ENCODE results near the gene ATP13A5.

Gene ATP13A5

DNA sequence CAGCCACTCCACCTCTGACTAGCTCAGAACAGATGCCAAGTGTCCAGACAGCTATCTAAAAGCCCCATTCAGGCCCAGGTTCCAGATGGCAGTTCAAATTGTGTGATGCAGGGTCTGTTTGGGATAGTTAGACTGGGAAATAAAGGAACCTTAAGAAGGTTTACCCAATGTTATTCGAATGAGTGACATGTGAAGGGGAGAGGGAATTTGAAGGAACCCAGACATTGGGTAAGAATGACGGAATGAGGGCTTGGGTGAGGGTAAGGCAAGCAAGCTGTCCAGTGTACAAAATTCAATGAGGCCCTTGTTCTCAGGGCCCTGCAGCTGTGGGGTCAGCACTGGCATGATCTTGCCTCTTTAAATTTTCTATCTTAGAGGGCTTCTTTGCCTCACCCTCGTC is 34.1 kb downstream of the ATP13A5 start:
- DNase-seq, result no peak

- no peak for DNase-seq
These were observed 34.8 kb downstream of the ATP13A5 start for GRCh38 chr3:193343726-193344222.

DNA sequence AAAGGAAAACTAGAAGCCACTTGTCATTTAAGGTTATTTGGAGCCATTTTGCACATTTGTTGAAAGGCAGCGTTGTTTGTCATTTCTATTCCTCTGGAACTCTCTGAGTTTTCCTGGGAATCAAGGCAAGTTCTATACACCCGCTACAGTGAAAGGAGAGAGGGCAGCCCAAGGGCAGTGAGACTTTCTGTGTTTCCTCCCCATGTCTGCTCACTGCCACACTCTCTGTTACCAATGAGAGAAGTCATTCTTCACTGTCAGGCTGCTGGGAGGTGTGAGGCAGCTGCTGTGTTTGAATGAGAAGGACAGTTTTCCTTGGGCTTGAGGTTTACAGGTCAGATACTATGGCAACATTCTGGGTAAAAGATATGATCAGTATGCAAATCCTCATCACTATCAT is 36.0 kb downstream of the ATP13A5 start:
- DNase-seq, result no peak

- no peak for DNase-seq
These were observed 43.5 kb downstream of the ATP13A5 start for GRCh38 chr3:193335031-193335430.

DNA sequence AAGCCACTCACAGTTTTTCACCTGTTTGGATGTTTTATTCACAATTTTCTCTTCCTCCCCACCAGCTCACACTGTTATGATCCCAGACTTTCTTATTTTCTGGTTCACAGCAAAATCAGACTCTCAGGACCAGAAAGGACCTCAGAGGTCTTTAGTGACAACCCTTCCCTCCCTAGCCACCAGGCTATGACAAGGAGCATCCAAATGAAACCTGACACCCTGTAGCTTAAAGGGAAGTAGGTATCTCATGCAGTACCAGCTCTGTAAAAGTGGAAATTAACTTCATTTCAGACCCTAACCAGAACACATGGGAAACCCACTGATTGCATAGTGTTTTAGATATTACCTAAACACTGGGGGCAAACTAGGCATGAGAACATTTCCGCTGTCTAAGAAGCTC is 45.3 kb downstream of the ATP13A5 start:
- DNase-seq, result no peak

- DNase-seq, result no peak
These were observed 47.9 kb downstream of the ATP13A5 start for GRCh38 chr3:193330555-193331204.

- DNase-seq, result no peak
These were observed 60.8 kb downstream of the ATP13A5 start for GRCh38 chr3:193317682-193318300.

DNA sequence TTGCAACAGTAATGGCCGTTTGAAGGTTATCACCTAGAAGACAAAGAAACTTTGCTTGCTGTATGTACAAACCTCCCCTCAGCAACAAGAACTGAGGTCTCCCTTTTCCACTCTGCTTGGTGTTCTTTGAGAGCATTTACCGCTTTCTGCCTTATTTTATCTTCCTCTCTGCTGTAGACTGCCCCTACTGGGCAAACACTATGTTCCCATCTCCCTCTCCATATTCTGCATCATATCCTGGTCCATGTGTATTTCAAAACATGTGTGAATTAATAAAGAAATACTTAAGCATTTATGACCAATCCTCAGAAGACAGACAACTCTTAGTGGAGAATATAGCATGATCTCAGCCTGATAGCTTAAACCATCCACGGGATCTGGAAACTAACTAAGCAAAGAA is 64.4 kb downstream of the ATP13A5 start:
- DNase-seq, result no peak

- DNase-seq, result no peak
These were observed 65.2 kb downstream of the ATP13A5 start for GRCh38 chr3:193313061-193313958.

DNA sequence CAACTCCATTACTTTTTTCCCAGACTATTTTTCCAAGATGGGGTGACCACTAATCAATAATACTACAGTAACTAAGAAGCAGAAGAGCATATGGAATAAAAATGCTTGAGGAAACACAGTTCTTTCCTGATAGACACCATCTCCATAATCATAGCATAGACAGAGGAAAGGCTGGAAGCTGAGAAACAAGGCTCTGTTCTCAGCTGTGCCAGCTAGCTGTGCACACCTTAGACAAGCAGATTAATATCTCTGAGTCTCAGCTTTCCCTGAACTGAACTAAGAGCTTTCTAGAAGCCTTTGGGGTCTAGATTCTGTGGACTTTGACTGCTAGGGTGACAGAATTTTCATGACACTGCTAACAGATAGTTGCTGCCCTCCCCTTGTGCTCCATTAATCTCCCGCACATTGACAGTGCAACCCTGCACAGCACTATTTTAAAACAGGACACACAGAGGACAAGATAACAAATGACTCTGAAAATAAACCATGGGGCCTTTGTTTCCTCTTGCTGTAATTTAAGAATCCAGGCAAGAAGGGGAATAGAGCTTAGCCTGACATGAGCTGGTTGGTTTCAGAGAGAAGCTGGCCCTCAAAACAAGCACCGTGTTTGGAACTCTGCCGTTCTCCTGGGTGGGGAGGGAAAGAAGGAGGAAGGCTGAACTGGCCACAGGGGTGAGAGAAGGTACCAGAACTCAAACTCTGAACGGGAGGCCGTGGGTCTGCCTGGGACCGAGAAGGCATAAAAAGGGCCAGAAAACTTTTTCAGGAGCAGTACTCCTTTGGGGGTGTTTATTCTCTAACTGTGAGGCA is 67.4 kb downstream of the ATP13A5 start:
- no peak for DNase-seq

- no peak for DNase-seq
These were observed 73.2 kb downstream of the ATP13A5 start for GRCh38 chr3:193305356-193305755.

GRCh38 chr3:193301433-193301832 is 77.1 kb downstream of the ATP13A5 start:
- no peak for DNase-seq

DNA sequence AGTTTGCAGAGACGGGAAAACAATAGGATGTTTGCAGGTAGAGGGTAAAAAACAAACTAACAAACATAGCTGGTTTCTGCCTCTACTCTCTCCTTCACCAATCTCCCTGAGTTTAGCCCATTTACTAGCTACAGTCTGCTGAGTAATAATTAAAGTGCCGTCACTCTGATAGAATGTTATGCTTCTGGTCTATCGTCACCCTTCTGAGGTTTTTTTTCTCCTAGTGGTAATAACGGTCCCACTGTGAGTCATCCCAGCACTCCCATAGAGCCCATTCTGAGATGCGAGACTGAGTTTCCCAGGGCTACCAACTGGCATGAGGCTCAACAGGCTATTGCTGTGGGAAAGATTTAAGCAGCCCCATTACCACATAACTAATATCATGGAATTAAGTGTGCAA is 81.1 kb downstream of the ATP13A5 start:
- DNase-seq, result no peak

DNA sequence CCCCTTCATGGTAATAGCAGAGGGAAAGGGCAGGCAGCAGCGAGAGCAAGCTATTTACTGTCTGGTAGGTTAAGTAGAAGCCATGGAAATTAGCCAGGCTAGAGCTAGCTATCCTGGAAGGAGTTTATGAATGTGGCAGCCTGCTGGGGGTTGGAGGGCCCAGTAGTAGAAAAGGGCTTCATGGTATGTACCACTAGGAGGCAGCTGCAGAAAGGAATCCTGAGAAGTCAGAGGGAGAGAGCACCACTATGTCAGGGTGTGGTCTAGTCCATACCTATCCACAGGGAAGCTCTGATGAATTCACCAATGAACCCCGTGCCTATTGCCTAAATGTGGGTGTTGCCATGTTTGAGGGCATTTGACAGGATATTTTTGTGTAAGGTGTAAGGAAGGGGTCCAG is 82.6 kb downstream of the ATP13A5 start:
- no peak for DNase-seq

- no peak for DNase-seq
These were observed 86.2 kb downstream of the ATP13A5 start for GRCh38 chr3:193292386-193292785.

DNA sequence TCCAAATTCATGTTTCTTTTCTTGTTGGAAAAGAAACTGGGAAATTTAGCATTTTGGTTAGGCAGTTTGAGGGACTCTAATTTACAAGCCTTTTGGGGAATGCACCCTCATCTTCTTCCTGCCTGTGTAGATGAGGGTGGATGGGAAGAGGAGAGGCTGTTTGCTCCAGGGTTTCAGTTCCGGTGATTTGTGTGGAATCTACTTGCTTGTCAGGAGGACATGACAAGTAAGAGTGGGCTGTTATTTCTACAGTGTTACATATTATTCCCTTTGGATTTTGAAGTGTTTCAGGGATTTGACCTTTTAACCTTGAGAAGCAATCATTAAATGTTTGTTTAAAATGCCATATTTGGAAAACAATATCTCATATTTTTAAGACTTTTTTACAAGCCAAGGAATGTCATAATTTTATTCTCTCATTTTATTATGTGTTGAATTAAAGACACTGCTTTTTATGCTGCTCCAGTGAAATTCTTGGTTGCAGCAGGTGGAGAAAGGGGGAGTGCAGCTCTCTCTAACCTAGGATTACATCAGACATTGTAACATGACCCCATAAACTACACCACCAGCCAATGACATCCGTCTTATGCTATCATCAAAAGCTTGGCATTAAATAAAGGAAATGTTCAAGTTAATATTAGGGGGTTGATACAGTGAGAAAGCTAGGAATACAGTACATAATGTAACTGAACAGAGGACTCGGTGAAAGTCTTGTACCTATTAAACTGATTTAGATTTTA is 107.3 kb downstream of the ATP13A5 start:
- DNase-seq, result no peak

DNA sequence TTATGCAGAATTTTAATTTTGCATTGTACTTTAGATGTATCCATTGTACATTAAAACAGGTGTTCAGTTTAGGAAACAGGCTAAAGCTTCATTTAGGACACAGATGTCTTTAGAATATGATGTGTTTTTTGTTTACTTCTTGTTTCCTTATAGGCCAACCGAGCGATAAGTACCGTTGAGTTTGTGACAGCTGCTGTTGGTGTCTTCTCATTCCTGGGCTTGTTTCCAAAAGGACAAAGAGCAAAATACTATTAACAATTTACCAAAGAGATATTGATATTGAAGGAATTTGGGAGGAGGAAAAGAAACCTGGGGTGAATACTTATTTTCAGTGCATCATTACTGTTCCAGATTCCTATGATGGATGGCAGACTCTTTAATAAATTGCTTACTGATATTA is 108.1 kb downstream of the ATP13A5 start:
- no peak for DNase-seq

DNA sequence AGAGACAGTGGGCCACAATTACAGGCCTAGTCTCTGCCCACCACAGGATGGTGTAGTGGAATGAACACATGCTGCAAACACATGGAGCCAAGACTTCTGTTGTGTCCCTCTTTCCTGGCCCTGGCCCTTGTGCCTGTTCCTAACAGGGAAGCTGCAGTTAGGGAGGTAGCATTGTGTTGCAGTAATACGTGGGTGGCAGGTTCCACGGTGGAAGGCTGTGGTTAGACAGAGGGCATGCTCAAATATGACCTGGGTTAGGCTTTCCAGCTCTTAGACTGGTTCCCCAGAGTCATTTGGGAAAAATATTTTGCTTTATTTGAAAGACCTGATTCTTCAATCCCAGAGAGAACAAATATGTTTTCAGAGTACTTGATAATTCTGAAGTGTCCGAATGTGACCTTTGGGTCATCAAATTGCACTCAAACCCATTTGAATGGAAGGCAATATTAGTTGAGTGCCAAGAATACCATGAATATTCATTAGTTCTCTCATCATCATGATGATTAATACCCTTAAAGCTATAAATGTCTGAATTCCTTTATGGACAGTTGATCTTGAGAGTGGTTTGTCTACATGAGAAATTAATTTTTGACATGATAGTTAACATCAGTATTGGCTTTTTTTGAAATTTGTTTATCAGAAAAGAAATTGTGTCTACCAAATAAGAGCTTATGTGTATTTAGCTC is 109.1 kb downstream of the ATP13A5 start:
- no peak for DNase-seq

GRCh38 chr3:193262707-193263106 is 115.8 kb downstream of the ATP13A5 start:
- DNase-seq, result no peak

GRCh38 chr3:193261970-193262369 is 116.6 kb downstream of the ATP13A5 start:
- no peak for DNase-seq

DNA sequence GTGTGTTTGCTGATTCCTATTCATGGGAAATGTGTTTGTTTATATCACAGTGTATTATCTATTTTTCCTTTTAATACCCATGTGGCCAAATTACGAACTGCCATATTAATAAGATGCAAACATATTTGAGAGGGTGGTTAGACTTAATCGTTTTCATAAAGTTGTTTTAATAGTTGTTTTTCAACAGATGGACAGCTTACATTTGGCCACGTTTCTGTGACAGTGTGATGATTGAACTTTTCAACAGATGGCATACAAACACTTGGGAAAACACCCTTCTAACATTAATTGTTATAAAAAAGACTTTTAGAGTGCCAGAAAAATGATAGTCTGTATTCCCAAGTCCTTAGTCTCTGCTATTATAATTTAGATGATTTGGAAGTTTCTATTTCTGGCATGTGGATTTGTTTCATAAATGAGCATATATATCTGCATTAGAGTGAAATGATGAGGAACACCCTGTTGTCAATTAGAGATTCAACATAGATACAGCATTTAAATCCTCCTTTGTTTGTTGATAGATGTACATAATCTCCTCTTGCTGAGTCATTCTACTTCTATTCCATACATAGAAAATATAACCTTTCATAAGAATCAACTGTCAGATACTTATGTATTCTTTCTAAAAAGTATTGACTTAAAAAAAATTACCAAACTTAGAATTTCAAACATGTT is 124.4 kb downstream of the ATP13A5 start:
- no peak for DNase-seq

All from activated gamma-delta T cell (primary cell).